ENCODE measurements around the gene CDH22. TPM values are rescaled to one million over a fixed set of nuclear protein-coding genes. Genes with fewer than 3 reads are reported as not detected.

Gene CDH22
- total RNA-seq, 1 experiment from 2014 or later = not detected

- intact Hi-C loops (cut with micrococcal nuclease; ENCODE audit: unreplicated experiment) = no loop called here
- no peak for TF ChIP-seq TCF7L2 (IDR thresholded peaks at IDR 0.05; ENCODE audit: low read depth, low read length)
- TF ChIP-seq SIN3A (IDR thresholded peaks at IDR 0.05; ENCODE audit: borderline replicate concordance, insufficient read depth, low read depth, low read length) = no peak
- no peak for TF ChIP-seq REST (IDR thresholded peaks at IDR 0.05; ENCODE audit: insufficient read depth in 1 of 2, low read depth in 2 of 2, low read length in 1 of 2)
- DNase-seq (ENCODE audit: low read depth, low spot score) (no peak), ATAC-seq (no peak)
- no peaks in the 10 kb centered on the region for H3K4me1 ChIP-seq (ENCODE audit: control insufficient read depth, insufficient read depth, low read length)
- no TSS peak for BruUV-seq (replicated peaks)
- no peak overlapping the region for H3K27ac ChIP-seq (ENCODE audit: low read length)
- H3K9me3 ChIP-seq (ENCODE audit: control insufficient read depth, insufficient read depth, low read depth, low read length) = no peaks in the 10 kb centered on the region
- H3K36me3 ChIP-seq (ENCODE audit: control insufficient read depth, insufficient read depth, low read length) = no peaks in the 10 kb centered on the region
- in situ Hi-C loops (cut with HindIII; ENCODE audit: low pct_unique_long_range_greater_than_20kb, low sequenced_read_pairs) = no loop called here
- H3K4me3 ChIP-seq (ENCODE audit: low read depth in 2 of 2, low read length in 2 of 2) = no peak overlapping the region
- no peaks in the 10 kb centered on the region for H3K27me3 ChIP-seq (ENCODE audit: control insufficient read depth, insufficient read depth, low read length)
- CTCF ChIA-PET = no interaction called here
- POLR2A ChIA-PET = no interaction called here
Observed at GRCh38 chr20:46354920-46355654, 46.8 kb upstream of the CDH22 start.

- no peak for TF ChIP-seq POLR2AphosphoS5 (IDR thresholded peaks at IDR 0.05; ENCODE audit: low read depth, low read length)
- TF ChIP-seq TCF7L2 (IDR thresholded peaks at IDR 0.05; ENCODE audit: low read depth, low read length) = no peak
- TF ChIP-seq CTCF (IDR thresholded peaks at IDR 0.05) = no peak
- TF ChIP-seq SIN3A (IDR thresholded peaks at IDR 0.05; ENCODE audit: borderline replicate concordance, insufficient read depth, low read depth, low read length) = no peak
- no peak for TF ChIP-seq REST (IDR thresholded peaks at IDR 0.05; ENCODE audit: insufficient read depth in 1 of 2, low read depth in 2 of 2, low read length in 1 of 2)
- CTCF ChIA-PET = no interaction called here
- no TSS peak for BruUV-seq (replicated peaks)
- POLR2A ChIA-PET = no interaction called here
- Histone ChIP-seq H3K27ac (ENCODE audit: low read length) (no peak overlapping the region), H3K36me3 (ENCODE audit: control insufficient read depth, insufficient read depth, low read length) (no peaks in the 10 kb centered on the region), H3K4me3 (ENCODE audit: low read depth in 2 of 2, low read length in 2 of 2) (no peak overlapping the region), H3K27me3 (ENCODE audit: control insufficient read depth, insufficient read depth, low read length) (no peaks in the 10 kb centered on the region), H3K4me1 (ENCODE audit: control insufficient read depth, insufficient read depth, low read length) (no peaks in the 10 kb centered on the region), H3K9me3 (ENCODE audit: control insufficient read depth, insufficient read depth, low read depth, low read length) (no peaks in the 10 kb centered on the region)
- intact Hi-C loops (cut with micrococcal nuclease; ENCODE audit: unreplicated experiment) = no loop called here
- in situ Hi-C loops (cut with HindIII; ENCODE audit: low pct_unique_long_range_greater_than_20kb, low sequenced_read_pairs) = no loop called here
- ATAC-seq (no peak), DNase-seq (ENCODE audit: low read depth, low spot score) (no peak)
Observed at GRCh38 chr20:46354207-46354555, 45.9 kb upstream of the CDH22 start.
